Measurements from ENCODE around the gene CLN3. TPM values are rescaled to one million over a fixed set of nuclear protein-coding genes. Genes with fewer than 3 reads are reported as not detected.

CLN3 gene
- total RNA-seq, 1 experiment from 2014 or later, result 60.9 TPM

DNA sequence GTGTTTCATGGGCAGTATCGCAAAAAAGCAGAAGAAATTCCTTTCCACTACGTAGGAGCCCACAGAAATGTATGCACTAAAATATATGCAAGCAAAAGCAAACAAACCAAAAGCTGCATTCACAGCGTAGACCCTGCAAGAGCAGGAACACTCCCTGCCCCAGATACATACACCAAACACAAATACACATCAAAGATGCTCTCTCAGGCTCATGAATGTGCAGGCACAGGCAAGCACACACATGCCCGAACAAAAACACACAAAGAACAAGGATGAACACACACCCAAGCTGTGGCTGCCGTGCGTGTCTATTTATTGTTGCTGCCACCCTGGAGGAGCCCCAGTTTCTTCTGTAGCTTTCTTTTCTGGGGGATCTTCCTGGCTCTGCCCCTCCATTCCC is 45.2 kb upstream of the CLN3 start:
- no peaks in the 10 kb centered on the region for H3K9me3 ChIP-seq (ENCODE audit: control insufficient read depth, insufficient read depth, low read depth, low read length)
- ChIA-PET POLR2A (no interaction called here), CTCF (no interaction called here)
- ATAC-seq (no peak), DNase-seq (ENCODE audit: low read depth, low spot score) (no peak)
- no peak for TF ChIP-seq TCF7L2 (IDR thresholded peaks at IDR 0.05; ENCODE audit: low read depth, low read length)
- TF ChIP-seq, protein P1, sequence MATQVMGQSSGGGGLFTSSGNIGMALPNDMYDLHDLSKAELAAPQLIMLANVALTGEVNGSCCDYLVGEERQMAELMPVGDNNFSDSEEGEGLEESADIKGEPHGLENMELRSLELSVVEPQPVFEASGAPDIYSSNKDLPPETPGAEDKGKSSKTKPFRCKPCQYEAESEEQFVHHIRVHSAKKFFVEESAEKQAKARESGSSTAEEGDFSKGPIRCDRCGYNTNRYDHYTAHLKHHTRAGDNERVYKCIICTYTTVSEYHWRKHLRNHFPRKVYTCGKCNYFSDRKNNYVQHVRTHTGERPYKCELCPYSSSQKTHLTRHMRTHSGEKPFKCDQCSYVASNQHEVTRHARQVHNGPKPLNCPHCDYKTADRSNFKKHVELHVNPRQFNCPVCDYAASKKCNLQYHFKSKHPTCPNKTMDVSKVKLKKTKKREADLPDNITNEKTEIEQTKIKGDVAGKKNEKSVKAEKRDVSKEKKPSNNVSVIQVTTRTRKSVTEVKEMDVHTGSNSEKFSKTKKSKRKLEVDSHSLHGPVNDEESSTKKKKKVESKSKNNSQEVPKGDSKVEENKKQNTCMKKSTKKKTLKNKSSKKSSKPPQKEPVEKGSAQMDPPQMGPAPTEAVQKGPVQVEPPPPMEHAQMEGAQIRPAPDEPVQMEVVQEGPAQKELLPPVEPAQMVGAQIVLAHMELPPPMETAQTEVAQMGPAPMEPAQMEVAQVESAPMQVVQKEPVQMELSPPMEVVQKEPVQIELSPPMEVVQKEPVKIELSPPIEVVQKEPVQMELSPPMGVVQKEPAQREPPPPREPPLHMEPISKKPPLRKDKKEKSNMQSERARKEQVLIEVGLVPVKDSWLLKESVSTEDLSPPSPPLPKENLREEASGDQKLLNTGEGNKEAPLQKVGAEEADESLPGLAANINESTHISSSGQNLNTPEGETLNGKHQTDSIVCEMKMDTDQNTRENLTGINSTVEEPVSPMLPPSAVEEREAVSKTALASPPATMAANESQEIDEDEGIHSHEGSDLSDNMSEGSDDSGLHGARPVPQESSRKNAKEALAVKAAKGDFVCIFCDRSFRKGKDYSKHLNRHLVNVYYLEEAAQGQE (IDR thresholded peaks at IDR 0.05; ENCODE audit: insufficient read depth in 1 of 2, low read depth in 2 of 2, low read length in 1 of 2), result no peak
- TF ChIP-seq, protein P2, sequence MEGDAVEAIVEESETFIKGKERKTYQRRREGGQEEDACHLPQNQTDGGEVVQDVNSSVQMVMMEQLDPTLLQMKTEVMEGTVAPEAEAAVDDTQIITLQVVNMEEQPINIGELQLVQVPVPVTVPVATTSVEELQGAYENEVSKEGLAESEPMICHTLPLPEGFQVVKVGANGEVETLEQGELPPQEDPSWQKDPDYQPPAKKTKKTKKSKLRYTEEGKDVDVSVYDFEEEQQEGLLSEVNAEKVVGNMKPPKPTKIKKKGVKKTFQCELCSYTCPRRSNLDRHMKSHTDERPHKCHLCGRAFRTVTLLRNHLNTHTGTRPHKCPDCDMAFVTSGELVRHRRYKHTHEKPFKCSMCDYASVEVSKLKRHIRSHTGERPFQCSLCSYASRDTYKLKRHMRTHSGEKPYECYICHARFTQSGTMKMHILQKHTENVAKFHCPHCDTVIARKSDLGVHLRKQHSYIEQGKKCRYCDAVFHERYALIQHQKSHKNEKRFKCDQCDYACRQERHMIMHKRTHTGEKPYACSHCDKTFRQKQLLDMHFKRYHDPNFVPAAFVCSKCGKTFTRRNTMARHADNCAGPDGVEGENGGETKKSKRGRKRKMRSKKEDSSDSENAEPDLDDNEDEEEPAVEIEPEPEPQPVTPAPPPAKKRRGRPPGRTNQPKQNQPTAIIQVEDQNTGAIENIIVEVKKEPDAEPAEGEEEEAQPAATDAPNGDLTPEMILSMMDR (IDR thresholded peaks at IDR 0.05), result no peak
- no peak for TF ChIP-seq SIN3A (IDR thresholded peaks at IDR 0.05; ENCODE audit: borderline replicate concordance, insufficient read depth, low read depth, low read length)
- TF ChIP-seq POLR2AphosphoS5 (IDR thresholded peaks at IDR 0.05; ENCODE audit: low read depth, low read length), result no peak
- in situ Hi-C loops (cut with HindIII; ENCODE audit: low pct_unique_long_range_greater_than_20kb, low sequenced_read_pairs), result no loop called here
- H3K27ac ChIP-seq (ENCODE audit: low read length), result peak overlapping the region; percentile 88; the same call in 1 of the 2 replicates
- BruUV-seq (replicated peaks), result no TSS peak
- H3K27me3 ChIP-seq (ENCODE audit: control insufficient read depth, insufficient read depth, low read length), result no peaks in the 10 kb centered on the region
- intact Hi-C loops (cut with micrococcal nuclease; ENCODE audit: unreplicated experiment), result no loop called here
- H3K4me1 ChIP-seq (ENCODE audit: control insufficient read depth, insufficient read depth, low read length), result peaks cover 10% of the 10 kb centered on the region; the same call in 1 of the 2 replicates
- peak overlapping the region; percentile 50 to 63 for H3K4me3 ChIP-seq (ENCODE audit: low read depth in 2 of 2, low read length in 2 of 2)
- no peaks in the 10 kb centered on the region for H3K36me3 ChIP-seq (ENCODE audit: control insufficient read depth, insufficient read depth, low read length)

DNA sequence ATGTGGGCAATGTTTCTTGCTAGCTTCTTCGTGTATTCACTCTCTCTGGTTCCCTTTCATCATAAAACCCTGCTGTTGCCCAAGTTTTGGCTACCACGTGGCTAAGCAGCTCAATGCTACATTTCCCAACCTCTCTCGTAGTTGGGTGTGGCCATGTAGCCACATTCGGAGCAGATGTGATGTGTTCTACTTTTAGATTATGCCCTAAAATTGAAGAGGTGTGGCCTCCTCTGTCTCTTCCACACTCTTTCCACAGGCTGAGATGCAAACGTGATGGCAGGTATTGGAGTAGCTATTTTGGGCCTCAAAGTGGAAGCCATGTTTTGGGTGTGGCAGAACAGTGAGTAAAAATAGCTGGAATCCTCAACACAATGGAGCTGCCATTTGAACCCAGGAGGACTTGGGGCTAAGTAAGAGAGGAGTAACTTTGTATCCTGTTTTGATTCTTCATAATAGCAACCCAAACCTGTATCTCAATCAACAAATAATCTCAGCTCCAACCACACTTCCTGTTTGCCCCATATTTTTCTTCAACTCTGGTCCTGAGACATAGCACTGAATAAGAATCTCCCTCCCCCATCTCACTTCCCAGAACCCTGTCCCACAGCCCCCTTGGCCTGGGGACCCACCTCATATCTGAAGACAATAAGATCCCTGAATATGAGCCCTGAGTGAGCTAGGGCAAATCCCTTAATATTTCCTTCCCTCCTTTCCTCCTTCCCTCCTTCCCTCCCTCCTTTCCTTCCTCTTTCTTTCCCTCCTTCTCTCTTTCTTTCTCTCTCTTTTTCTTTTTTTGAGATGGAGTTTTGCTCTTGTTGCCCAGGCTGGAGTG is 42.9 kb upstream of the CLN3 start:
- CTCF ChIA-PET, result no interaction called here
- TF ChIP-seq SIN3A (IDR thresholded peaks at IDR 0.05; ENCODE audit: borderline replicate concordance, insufficient read depth, low read depth, low read length) (no peak), TCF7L2 (IDR thresholded peaks at IDR 0.05; ENCODE audit: low read depth, low read length) (no peak), POLR2AphosphoS5 (IDR thresholded peaks at IDR 0.05; ENCODE audit: low read depth, low read length) (no peak; the same call in 1 of the 2 replicates)
- TF ChIP-seq, protein P1 (IDR thresholded peaks at IDR 0.05; ENCODE audit: insufficient read depth in 1 of 2, low read depth in 2 of 2, low read length in 1 of 2), result no peak
- TF ChIP-seq, protein P2 (IDR thresholded peaks at IDR 0.05), result no peak
- DNase-seq (ENCODE audit: low read depth, low spot score), result no peak
- TSS peak; percentile 24 for BruUV-seq (replicated peaks)
- H3K27ac ChIP-seq (ENCODE audit: low read length), result no peak overlapping the region
- H3K36me3 ChIP-seq (ENCODE audit: control insufficient read depth, insufficient read depth, low read length), result no peaks in the 10 kb centered on the region
- H3K4me1 ChIP-seq (ENCODE audit: control insufficient read depth, insufficient read depth, low read length), result peaks cover 8% of the 10 kb centered on the region; the same call in 1 of the 2 replicates
- no peaks in the 10 kb centered on the region for H3K27me3 ChIP-seq (ENCODE audit: control insufficient read depth, insufficient read depth, low read length)
- intact Hi-C loops (cut with micrococcal nuclease; ENCODE audit: unreplicated experiment) (no loop called here), in situ Hi-C loops (cut with HindIII; ENCODE audit: low pct_unique_long_range_greater_than_20kb, low sequenced_read_pairs) (no loop called here)
- POLR2A ChIA-PET, result no interaction called here
- H3K9me3 ChIP-seq (ENCODE audit: control insufficient read depth, insufficient read depth, low read depth, low read length), result no peaks in the 10 kb centered on the region
- ATAC-seq, result no peak
- no peak overlapping the region for H3K4me3 ChIP-seq (ENCODE audit: low read depth in 2 of 2, low read length in 2 of 2)

Data from Panc1 (cell line).